Smooth muscle cell (in vitro differentiated cells): ENCODE results near the gene ALKBH4. TPM values are rescaled to one million over a fixed set of nuclear protein-coding genes. Genes with fewer than 3 reads are reported as not detected.

Experiments used
- DNase-seq: peaks from one replicate; lab custom pipeline; 2025; ENCODE audit not compliant: unreplicated experiment; lab: John Stamatoyannopoulos, UW
- H2AFZ ChIP-seq: fragments of 200-600 bp; sonication (generic); 2 replicates; pipeline ENCODE4 v1.6.0; 2016; ENCODE audit warnings: antibody characterized with exemption, low read depth, mild to moderate bottlenecking
- H3F3A ChIP-seq: fragments of 200-600 bp; sonication (generic); 2 replicates; pipeline ENCODE4 v1.6.0; 2017; ENCODE audit warnings: antibody characterized with exemption, low read depth
- H3K27ac ChIP-seq: fragments of 200-600 bp; sonication (generic); 2 replicates; pipeline ENCODE4 v1.5.1; 2016; ENCODE audit warnings: low read depth, mild to moderate bottlenecking
- H3K27me3 ChIP-seq: fragments of 200-600 bp; sonication (generic); 2 replicates; pipeline ENCODE4 v1.6.1; 2016; ENCODE audit warnings: low read depth, mild to moderate bottlenecking
- H3K36me3 ChIP-seq: fragments of 200-600 bp; sonication (generic); 2 replicates; pipeline ENCODE4 v1.5.1; 2016; ENCODE audit warnings: low read depth
- H3K4me1 ChIP-seq: fragments of 200-600 bp; sonication (generic); 2 replicates; pipeline ENCODE4 v1.5.1; 2016; ENCODE audit warnings: low read depth
- H3K4me2 ChIP-seq: fragments of 200-600 bp; sonication (generic); 2 replicates; pipeline ENCODE4 v1.6.0; 2016; ENCODE audit warnings: mild to moderate bottlenecking
- H3K4me3 ChIP-seq: fragments of 200-600 bp; sonication (generic); 2 replicates; pipeline ENCODE4 v1.5.1; 2016; ENCODE audit warnings: mild to moderate bottlenecking
- H3K79me2 ChIP-seq: fragments of 200-600 bp; sonication (generic); 2 replicates; pipeline ENCODE4 v1.6.0; 2016; ENCODE audit warnings: low read depth, mild to moderate bottlenecking
- H3K9ac ChIP-seq: fragments of 200-600 bp; sonication (generic); 2 replicates; pipeline ENCODE4 v1.6.0; 2016; ENCODE audit warnings: low read depth
- H3K9me3 ChIP-seq: fragments of 200-600 bp; sonication (generic); replicated peaks from 2 replicates; pipeline ENCODE4 v1.5.1; 2016; ENCODE audit warnings: low read depth
- H4K20me1 ChIP-seq: fragments of 200-600 bp; sonication (generic); 2 replicates; pipeline ENCODE4 v1.6.0; 2016; ENCODE audit warnings: low read depth
- WGBS: methylation state at CpG from one replicate; pipeline ENCODE4 v1.1.7; 2016; ENCODE audit warnings: low lambda C conversion rate; 5-methylcytosine and 5-hydroxymethylcytosine counted together
- polyA plus RNA-seq: library from polyadenylated mRNA; unstranded; fragments of >200 nt; fragmentation: Nextera tagmentation; extraction: Ambion mirVana; gene quantifications from 2 replicates; pipeline ENCODE4 v1.2.1, GENCODE V29; 2016
- total RNA-seq: library from RNA; depleted of rRNA; stranded (reverse); fragments of >200 nt; gene quantifications from 2 replicates; pipeline ENCODE4 v1.2.3, GENCODE V29; 2014
- TF ChIP-seq, protein P1 (sequence below): fragments of 200-600 bp; sonication (generic); IDR thresholded peaks from 2 replicates; pipeline ENCODE4 v1.5.1; 2017; ENCODE audit warnings: borderline replicate concordance, mild to moderate bottlenecking, antibody characterized with exemption; ENCODE audit not compliant: insufficient read depth, poor library complexity, severe bottlenecking

The ALKBH4 gene
- total and polyA plus RNA-seq, 2 experiments from 2014 or later: 7.0 to 15.7 TPM

GRCh38 chr7:102467581-102468477 lies 3.2 kb upstream of the ALKBH4 start:
- TF ChIP-seq, protein P1, sequence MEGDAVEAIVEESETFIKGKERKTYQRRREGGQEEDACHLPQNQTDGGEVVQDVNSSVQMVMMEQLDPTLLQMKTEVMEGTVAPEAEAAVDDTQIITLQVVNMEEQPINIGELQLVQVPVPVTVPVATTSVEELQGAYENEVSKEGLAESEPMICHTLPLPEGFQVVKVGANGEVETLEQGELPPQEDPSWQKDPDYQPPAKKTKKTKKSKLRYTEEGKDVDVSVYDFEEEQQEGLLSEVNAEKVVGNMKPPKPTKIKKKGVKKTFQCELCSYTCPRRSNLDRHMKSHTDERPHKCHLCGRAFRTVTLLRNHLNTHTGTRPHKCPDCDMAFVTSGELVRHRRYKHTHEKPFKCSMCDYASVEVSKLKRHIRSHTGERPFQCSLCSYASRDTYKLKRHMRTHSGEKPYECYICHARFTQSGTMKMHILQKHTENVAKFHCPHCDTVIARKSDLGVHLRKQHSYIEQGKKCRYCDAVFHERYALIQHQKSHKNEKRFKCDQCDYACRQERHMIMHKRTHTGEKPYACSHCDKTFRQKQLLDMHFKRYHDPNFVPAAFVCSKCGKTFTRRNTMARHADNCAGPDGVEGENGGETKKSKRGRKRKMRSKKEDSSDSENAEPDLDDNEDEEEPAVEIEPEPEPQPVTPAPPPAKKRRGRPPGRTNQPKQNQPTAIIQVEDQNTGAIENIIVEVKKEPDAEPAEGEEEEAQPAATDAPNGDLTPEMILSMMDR: no peak
- Histone ChIP-seq H3K27ac (no peak overlapping the region), H4K20me1 (no peaks in the 10 kb centered on the region), H3K4me2 (no peak overlapping the region), H3K9me3 (no peaks in the 10 kb centered on the region), H3K4me1 (peaks cover 6% of the 10 kb centered on the region), H2AFZ (no peak overlapping the region), H3F3A (no peaks in the 10 kb centered on the region), H3K79me2 (peaks cover 16% of the 10 kb centered on the region), H3K4me3 (no peak overlapping the region), H3K36me3 (no peaks in the 10 kb centered on the region), H3K27me3 (no peaks in the 10 kb centered on the region), H3K9ac (no peak overlapping the region)
- 97% methylated on average over 24 of the region's 24 CpGs for WGBS
- DNase-seq: no peak

- Histone ChIP-seq H3K4me3 (no peak overlapping the region), H3K27ac (no peak overlapping the region)
- DNase-seq: no peak
Measured at GRCh38 chr7:102466097-102466496, 1.4 kb upstream of the ALKBH4 start.

DNA sequence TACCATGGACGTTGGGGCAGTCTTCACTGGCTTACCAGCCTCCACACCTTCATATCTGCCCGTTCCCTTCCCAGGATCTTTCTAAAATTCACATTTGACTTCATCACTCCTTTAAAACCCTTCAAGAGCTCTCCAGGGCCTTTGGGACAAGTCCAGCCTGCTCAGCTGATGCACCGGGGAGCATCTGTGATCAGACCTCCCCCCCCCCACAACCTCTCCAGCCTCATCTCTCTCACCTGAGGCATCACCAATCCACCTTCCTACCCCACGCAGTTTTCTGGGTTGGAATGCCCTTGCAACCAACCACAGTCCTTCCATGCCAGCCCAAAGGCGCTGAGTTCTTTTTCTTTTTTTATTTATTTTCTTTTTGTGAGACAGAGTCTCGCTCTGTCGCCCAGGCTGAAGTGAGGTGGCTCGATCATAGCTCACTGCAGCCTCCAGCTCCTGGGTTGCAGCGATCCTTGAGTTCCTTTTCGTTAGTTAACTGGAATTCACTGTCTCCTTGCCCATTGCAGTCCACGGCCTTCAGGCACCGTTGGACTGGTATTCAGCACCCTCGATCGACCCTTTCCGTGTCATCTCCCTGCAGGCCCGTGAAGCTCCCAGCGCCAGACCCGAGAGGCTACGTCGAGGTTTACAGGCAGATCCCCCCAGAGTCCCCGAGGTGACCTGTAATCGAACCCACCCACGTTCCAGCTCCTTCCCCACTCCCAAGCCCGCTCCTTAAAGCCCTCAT lies 654 bp downstream of the ALKBH4 start:
- Histone ChIP-seq H3K9ac (peak overlapping the region; percentile 90), H3K4me3 (peak overlapping the region; percentile 95), H2AFZ (peak overlapping the region; percentile 92), H4K20me1 (no peaks in the 10 kb centered on the region), H3K79me2 (peaks cover 27% of the 10 kb centered on the region), H3F3A (no peaks in the 10 kb centered on the region), H3K36me3 (no peaks in the 10 kb centered on the region), H3K4me1 (peaks cover 6% of the 10 kb centered on the region), H3K27me3 (no peaks in the 10 kb centered on the region), H3K27ac (no peak overlapping the region), H3K4me2 (peak overlapping the region; percentile 99), H3K9me3 (no peaks in the 10 kb centered on the region)
- no peak for DNase-seq
- TF ChIP-seq, protein P1: no peak
- 21% methylated on average over 24 of the region's 24 CpGs for WGBS

More at GRCh38 chr7:102466097-102466496, 1.4 kb upstream of the ALKBH4 start:
- Histone ChIP-seq H3F3A (no peaks in the 10 kb centered on the region), H2AFZ (no peak overlapping the region), H3K36me3 (no peaks in the 10 kb centered on the region), H3K27me3 (no peaks in the 10 kb centered on the region), H3K9me3 (no peaks in the 10 kb centered on the region), H4K20me1 (no peaks in the 10 kb centered on the region), H3K79me2 (peaks cover 27% of the 10 kb centered on the region), H3K4me2 (peak overlapping the region; percentile 99), H3K4me1 (peaks cover 6% of the 10 kb centered on the region), H3K9ac (no peak overlapping the region)
- 97% methylated on average over 7 of the region's 7 CpGs for whole genome bisulfite sequencing
- TF ChIP-seq, protein P1: no peak
